NCI-H345 treated with DMSO at 0.1 percent for 48 hours (cell line): ENCODE measurements around the gene TMEM167B.
A peak's percentile ranks its signal among the peaks of the same experiment; 100 is the strongest.
"Not testable (repeated sequence)": the region's sequence is repeated elsewhere in the genome, so short reads cannot be mapped to it uniquely, and the experiment has no call there.

Source experiments
- DNase-seq: peaks from one replicate; lab custom pipeline; 2025; ENCODE audit not compliant: unreplicated experiment; lab: John Stamatoyannopoulos, UW

The TMEM167B gene

GRCh38 chr1:109112652-109113285 lies 22.2 kb downstream of the TMEM167B start:
- DNase-seq: peak; percentile 93

GRCh38 chr1:109113590-109114341 lies 23.2 kb downstream of the TMEM167B start, which contains the start of gene ELAPOR1:
TSS of gene ELAPOR1 (plus strand) at chr1:109114115. CDS start at chr1:109114184, 69 bp downstream.
- DNase-seq: peak; percentile 71

GRCh38 chr1:109114342-109114674 lies 23.7 kb downstream of the TMEM167B start:
- peak; percentile 44 for DNase-seq

GRCh38 chr1:109115685-109116084 lies 25.1 kb downstream of the TMEM167B start:
- no peak for DNase-seq

GRCh38 chr1:109116286-109116685 lies 25.7 kb downstream of the TMEM167B start:
- peak; percentile 70 for DNase-seq

- no peak for DNase-seq
Measured at GRCh38 chr1:109118089-109118488, 27.5 kb downstream of the TMEM167B start.

- no peak for DNase-seq
Measured at GRCh38 chr1:109120356-109120755, 29.8 kb downstream of the TMEM167B start.

- DNase-seq: no peak
Measured at GRCh38 chr1:109131059-109131458, 40.5 kb downstream of the TMEM167B start.

- DNase-seq: no peak
Measured at GRCh38 chr1:109131800-109132199, 41.2 kb downstream of the TMEM167B start.

- DNase-seq: no peak
Measured at GRCh38 chr1:109133002-109133706, 42.6 kb downstream of the TMEM167B start.

- DNase-seq: no peak
Measured at GRCh38 chr1:109133815-109134214, 43.3 kb downstream of the TMEM167B start.

- DNase-seq: no peak
Measured at GRCh38 chr1:109134423-109134822, 43.9 kb downstream of the TMEM167B start.

GRCh38 chr1:109135940-109136339 lies 45.4 kb downstream of the TMEM167B start:
- DNase-seq: no peak

GRCh38 chr1:109136766-109137165 lies 46.2 kb downstream of the TMEM167B start:
- no peak for DNase-seq

GRCh38 chr1:109137958-109138357 lies 47.4 kb downstream of the TMEM167B start:
- no peak for DNase-seq

GRCh38 chr1:109138358-109138757 lies 47.8 kb downstream of the TMEM167B start:
- no peak for DNase-seq

GRCh38 chr1:109140392-109140791 lies 49.8 kb downstream of the TMEM167B start:
- DNase-seq: no peak

GRCh38 chr1:109142260-109142659 lies 51.7 kb downstream of the TMEM167B start:
- no peak for DNase-seq

- not testable (repeated sequence) for DNase-seq
Measured at GRCh38 chr1:109142725-109143124, 52.2 kb downstream of the TMEM167B start.
